ENCODE measurements around the gene IL36A.

The IL36A gene

DNA sequence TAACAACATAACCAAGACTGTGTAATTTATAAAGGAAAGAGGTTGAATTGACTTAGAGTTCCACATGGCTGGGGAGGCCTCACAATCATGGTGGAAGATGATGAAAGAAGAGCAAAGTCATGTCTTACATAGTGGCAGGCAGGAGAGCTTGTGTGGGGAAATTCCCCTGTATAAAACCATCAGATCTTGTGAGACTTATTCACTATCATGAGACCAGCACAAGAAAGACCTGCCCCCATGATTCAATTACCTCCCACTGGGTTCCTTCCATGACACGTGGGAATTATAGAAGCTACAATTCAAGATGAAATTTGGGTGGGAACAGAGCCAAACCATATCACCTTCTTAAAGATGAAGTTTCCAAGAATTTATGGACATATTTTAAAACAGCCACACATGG is 51.3 kb downstream of the IL36A start:
- Histone ChIP-seq H3F3A (ENCODE audit: insufficient read depth, low read length) (no peaks in the 10 kb centered on the region), H3K9me2 (ENCODE audit: low read depth, low read length) (no peaks in the 10 kb centered on the region), H3K27me3 (ENCODE audit: insufficient read depth, low read length) (no peaks in the 10 kb centered on the region), H3K4me1 (ENCODE audit: insufficient read depth, low read length, severe bottlenecking) (no peaks in the 10 kb centered on the region), H2AFZ (ENCODE audit: low read length) (no peak overlapping the region), H4K20me1 (ENCODE audit: insufficient read depth, low read length) (no peaks in the 10 kb centered on the region), H3K9me3 (ENCODE audit: low read length) (no peaks in the 10 kb centered on the region), H3K4me2 (ENCODE audit: low read length) (no peak overlapping the region), H3K4me3 (ENCODE audit: low read depth, low read length, poor library complexity, severe bottlenecking) (no peak overlapping the region), H3K9ac (ENCODE audit: low read length) (no peak overlapping the region), H3K79me2 (ENCODE audit: insufficient read depth, low read length) (no peaks in the 10 kb centered on the region), H3K27ac (ENCODE audit: low read depth, low read length, poor library complexity, severe bottlenecking) (no peak overlapping the region), H3K36me3 (ENCODE audit: insufficient read depth, low read length) (no peaks in the 10 kb centered on the region)
- TF ChIP-seq, protein P1, sequence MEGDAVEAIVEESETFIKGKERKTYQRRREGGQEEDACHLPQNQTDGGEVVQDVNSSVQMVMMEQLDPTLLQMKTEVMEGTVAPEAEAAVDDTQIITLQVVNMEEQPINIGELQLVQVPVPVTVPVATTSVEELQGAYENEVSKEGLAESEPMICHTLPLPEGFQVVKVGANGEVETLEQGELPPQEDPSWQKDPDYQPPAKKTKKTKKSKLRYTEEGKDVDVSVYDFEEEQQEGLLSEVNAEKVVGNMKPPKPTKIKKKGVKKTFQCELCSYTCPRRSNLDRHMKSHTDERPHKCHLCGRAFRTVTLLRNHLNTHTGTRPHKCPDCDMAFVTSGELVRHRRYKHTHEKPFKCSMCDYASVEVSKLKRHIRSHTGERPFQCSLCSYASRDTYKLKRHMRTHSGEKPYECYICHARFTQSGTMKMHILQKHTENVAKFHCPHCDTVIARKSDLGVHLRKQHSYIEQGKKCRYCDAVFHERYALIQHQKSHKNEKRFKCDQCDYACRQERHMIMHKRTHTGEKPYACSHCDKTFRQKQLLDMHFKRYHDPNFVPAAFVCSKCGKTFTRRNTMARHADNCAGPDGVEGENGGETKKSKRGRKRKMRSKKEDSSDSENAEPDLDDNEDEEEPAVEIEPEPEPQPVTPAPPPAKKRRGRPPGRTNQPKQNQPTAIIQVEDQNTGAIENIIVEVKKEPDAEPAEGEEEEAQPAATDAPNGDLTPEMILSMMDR (IDR thresholded peaks at IDR 0.05; ENCODE audit: low read length), result no peak
- no peak for TF ChIP-seq EZH2 (IDR thresholded peaks at IDR 0.05; ENCODE audit: borderline replicate concordance, low read length)

- H3K9me3 ChIP-seq (ENCODE audit: low read length), result no peaks in the 10 kb centered on the region
- H3F3A ChIP-seq (ENCODE audit: insufficient read depth, low read length), result no peaks in the 10 kb centered on the region
- H3K4me2 ChIP-seq (ENCODE audit: low read length), result no peak overlapping the region
- H3K27ac ChIP-seq (ENCODE audit: low read depth, low read length, poor library complexity, severe bottlenecking), result no peak overlapping the region
- no peak overlapping the region for H3K9ac ChIP-seq (ENCODE audit: low read length)
- H3K4me1 ChIP-seq (ENCODE audit: insufficient read depth, low read length, severe bottlenecking), result no peaks in the 10 kb centered on the region
- H3K36me3 ChIP-seq (ENCODE audit: insufficient read depth, low read length), result no peaks in the 10 kb centered on the region
- no peaks in the 10 kb centered on the region for H3K27me3 ChIP-seq (ENCODE audit: insufficient read depth, low read length)
- TF ChIP-seq EZH2 (IDR thresholded peaks at IDR 0.05; ENCODE audit: borderline replicate concordance, low read length), result no peak
- TF ChIP-seq, protein P1 (IDR thresholded peaks at IDR 0.05; ENCODE audit: low read length), result no peak
- no peak overlapping the region for H3K4me3 ChIP-seq (ENCODE audit: low read depth, low read length, poor library complexity, severe bottlenecking)
- H2AFZ ChIP-seq (ENCODE audit: low read length), result no peak overlapping the region
- no peaks in the 10 kb centered on the region for H3K79me2 ChIP-seq (ENCODE audit: insufficient read depth, low read length)
- H4K20me1 ChIP-seq (ENCODE audit: insufficient read depth, low read length), result no peaks in the 10 kb centered on the region
- H3K9me2 ChIP-seq (ENCODE audit: low read depth, low read length), result no peaks in the 10 kb centered on the region
Observed at GRCh38 chr2:113057117-113057516, 51.9 kb downstream of the IL36A start.
